Measurements from ENCODE around the gene NTMT1. TPM values are rescaled to one million over a fixed set of nuclear protein-coding genes. Genes with fewer than 3 reads are reported as not detected.

NTMT1 gene
- total and polyA plus RNA-seq, 9 of the 15 experiments (the other 6 are each of a cell fraction or from before 2014, with no cell fraction given) = 42.1 to 116 (median 74.7) TPM

DNA sequence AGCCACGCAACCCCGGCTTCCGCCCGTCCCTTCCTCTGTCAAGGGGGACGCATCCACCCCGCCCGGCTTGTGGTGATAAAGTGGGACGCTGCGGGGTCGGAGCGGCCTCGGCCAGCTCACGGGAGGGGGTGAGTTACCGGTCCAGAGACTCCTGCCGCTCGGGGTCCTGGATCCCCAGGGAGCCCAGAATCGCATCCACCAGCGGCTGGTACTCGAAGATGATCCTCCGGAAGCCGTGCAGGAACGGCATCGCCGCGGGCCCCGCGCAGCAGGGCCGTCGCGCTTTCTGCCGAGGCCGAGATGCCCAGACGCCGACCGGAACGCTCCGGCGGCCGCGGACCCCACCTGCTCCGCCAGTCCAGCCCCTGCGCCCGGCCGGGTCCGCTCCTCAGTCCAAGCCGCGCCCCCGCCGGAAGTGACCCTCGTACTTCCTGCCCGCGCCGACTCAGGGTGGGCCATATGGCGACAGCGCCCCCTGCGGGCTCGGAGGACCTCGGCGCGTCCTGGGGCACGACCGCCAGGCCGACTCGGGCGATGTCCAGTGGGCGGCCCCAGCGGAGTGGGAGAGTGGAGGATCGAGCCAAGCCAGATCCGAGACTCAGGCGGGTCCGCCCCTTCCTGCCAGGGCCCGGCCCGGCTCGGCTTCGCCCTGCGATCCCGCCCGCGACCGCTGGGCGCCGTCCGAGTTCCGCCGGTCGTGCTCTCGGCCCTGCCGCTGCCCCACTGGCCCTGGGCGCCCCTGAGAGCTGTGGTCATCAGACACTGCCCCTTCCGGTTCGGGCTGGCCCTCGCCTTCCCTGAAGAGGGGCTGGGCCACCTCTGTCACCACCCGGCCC lies 16.0 kb downstream of the NTMT1 start, which contains the start of gene ASB6 (continued):
- TF ChIP-seq, protein P1, sequence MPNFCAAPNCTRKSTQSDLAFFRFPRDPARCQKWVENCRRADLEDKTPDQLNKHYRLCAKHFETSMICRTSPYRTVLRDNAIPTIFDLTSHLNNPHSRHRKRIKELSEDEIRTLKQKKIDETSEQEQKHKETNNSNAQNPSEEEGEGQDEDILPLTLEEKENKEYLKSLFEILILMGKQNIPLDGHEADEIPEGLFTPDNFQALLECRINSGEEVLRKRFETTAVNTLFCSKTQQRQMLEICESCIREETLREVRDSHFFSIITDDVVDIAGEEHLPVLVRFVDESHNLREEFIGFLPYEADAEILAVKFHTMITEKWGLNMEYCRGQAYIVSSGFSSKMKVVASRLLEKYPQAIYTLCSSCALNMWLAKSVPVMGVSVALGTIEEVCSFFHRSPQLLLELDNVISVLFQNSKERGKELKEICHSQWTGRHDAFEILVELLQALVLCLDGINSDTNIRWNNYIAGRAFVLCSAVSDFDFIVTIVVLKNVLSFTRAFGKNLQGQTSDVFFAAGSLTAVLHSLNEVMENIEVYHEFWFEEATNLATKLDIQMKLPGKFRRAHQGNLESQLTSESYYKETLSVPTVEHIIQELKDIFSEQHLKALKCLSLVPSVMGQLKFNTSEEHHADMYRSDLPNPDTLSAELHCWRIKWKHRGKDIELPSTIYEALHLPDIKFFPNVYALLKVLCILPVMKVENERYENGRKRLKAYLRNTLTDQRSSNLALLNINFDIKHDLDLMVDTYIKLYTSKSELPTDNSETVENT (CRISPR knock-in tag; IDR thresholded peaks at IDR 0.05) = peak; percentile 100
- TF ChIP-seq SPI1 (IDR thresholded peaks at IDR 0.05; ENCODE audit: borderline replicate concordance, low read depth, low read length) (0 out of 2 replicates have a peak, but pooled peaks have one; percentile 3), ZBTB43 (CRISPR knock-in tag; IDR thresholded peaks at IDR 0.05) (no peak), NR2C1 (IDR thresholded peaks at IDR 0.05) (no peak), NR2C1 (tag; IDR thresholded peaks at IDR 0.05) (no peak), SRF (CRISPR knock-in tag; IDR thresholded peaks at IDR 0.05) (peak in 1 of 2 experiments; percentile 83; a peak in 2 of 4 replicates), MIER1 (IDR thresholded peaks at IDR 0.05; ENCODE audit: low read depth) (no peak), ZBTB40 (IDR thresholded peaks at IDR 0.05) (peak; percentile 99), ZBTB40 (CRISPR knock-in tag; IDR thresholded peaks at IDR 0.05) (no peak), U2AF2 (optimal IDR thresholded peaks at IDR 0.05; ENCODE audit: low read depth, low read length) (no peak), YY1 (IDR thresholded peaks at IDR 0.05; ENCODE audit: borderline replicate concordance in 1 of 3, control insufficient read depth in 1 of 3, extremely low read depth in 1 of 3, insufficient read depth in 3 of 3, insufficient read length in 1 of 3, insufficient replicate concordance in 2 of 3, low read depth in 1 of 3, low read length in 2 of 3) (peak in 2 of 3 experiments; percentile 56 to 61), ZNF384 (IDR thresholded peaks at IDR 0.05; ENCODE audit: low read depth, low read length) (peak; percentile 20; the same call in 1 of the 2 replicates), ZNF12 (CRISPR knock-in tag; IDR thresholded peaks at IDR 0.05) (0 out of 2 replicates have a peak, but pooled peaks have one; percentile 1)

All from K562 (cell line).